ENCODE data around the gene FYN.

Gene FYN

GRCh38 chr6:111769365-111770152, 103.7 kb downstream of the FYN start:
- DNase-seq (ENCODE audit: low spot score): no peak

DNA sequence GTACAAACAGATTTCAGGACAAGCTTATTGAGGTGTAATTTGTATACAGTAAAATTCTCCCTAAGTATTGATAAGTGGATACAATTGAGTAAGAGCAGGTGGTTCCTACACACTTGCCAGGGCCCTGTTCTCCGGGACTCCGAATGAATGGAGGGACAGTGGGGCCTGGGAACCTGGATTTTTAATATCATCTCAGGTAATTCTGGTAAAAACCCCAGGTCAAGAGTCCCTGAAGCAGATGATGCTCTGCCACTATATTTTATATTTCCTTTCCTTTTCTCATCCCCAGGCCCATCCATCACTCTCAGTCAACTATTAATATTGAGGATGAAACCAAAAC, 104.9 kb downstream of the FYN start:
- no peak for DNase-seq (ENCODE audit: low spot score)

GRCh38 chr6:111767752-111768430, 105.4 kb downstream of the FYN start:
- no peak for DNase-seq (ENCODE audit: low spot score)

- no peak for DNase-seq (ENCODE audit: low spot score)
These were observed 106.9 kb downstream of the FYN start for GRCh38 chr6:111766201-111766857.

DNA sequence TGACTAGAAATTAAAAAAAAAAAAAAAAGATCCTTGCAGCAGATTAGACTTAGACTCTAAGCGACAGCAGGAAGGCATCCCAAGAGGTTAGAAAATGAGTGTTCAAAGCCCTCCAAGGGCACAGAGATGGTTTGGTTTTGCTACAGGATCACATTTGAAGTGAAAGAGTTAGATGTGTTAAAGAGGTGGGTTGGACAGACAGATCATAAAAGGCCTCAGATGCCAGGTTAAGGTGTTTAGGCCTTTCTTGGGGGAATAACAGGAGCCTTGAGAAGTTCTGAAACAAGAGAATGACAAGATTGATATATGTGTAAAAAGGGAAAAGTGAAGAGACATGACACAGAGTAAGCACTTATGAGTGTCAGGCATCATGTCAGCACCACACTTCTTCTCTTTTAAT, 107.5 kb downstream of the FYN start:
- DNase-seq (ENCODE audit: low spot score): no peak

GRCh38 chr6:111764238-111765175, 108.7 kb downstream of the FYN start:
- no peak for DNase-seq (ENCODE audit: low spot score)

GRCh38 chr6:111763381-111763780, 109.9 kb downstream of the FYN start:
- DNase-seq (ENCODE audit: low spot score): no peak

DNA sequence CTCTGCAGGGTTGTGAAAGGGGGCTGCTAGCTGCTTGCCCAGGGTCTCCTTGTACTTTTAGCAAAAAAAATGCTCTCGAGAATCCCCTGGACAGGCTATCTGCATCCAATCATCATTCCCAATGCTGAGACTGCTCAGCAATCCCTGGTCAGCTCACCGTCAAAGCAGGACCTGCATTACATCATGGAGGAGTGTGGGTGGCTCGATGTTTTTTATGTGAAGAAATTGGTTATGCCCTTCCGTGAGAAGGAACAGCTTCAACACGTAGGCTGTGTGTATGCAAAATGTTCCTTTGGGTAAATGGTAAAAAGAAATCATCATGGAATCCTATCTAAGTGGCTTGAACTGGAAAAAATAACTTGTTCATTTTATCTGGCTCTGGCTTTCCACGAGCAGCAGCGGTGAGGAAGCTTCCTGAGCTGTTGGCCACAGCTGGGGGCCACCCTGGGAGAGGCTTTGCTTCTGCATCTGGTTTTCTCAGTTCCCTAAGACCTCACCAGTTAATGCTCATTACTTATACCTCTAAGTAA, 111.4 kb downstream of the FYN start:
- DNase-seq (ENCODE audit: low spot score): no peak

- DNase-seq (ENCODE audit: low spot score): no peak
These were observed 112.0 kb downstream of the FYN start for GRCh38 chr6:111761212-111761611.

DNA sequence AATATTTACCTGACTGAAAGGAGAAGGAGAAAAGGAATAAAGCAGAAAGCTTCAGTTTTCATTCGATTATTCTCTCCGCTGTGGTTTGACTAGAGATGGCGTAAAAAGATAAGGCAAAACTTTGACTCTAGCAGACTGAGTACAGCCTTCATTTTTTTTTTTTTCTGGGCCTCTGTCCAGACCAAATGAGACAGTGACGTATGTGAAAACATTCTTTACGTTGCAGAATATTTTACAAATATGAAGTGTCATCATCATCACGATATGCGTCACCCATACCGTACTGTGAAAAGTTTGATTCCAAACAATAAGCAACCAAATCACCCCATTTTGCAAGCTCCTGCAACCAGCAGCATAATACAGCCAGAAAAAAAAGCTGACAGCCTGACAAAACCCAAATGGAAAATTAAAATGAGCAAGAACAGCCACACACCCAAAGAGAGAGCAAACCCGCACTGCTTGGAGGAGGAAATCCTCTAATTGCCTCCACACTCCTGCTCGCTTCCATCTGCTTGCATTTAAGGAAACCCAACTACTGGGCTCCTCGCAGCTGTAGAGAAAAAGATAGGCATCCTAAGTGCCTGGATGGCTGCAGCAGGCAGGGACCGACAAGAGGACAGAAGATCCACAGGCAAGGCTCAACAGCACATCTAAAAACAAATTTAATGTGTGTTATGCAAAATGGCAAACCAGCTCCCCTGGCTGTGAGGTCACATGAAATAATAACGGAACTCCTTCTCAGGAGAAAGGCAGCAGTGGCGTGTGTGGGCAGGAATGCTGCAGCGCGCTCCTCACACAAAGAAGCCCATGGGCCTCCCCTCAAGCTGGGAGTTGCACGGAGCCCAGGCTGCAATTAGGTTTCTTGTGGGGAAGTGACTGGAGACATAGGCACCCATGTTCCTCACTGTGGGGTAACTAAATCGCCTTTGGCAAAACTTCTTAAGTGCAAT, 113.1 kb downstream of the FYN start:
- no peak for DNase-seq (ENCODE audit: low spot score)

DNA sequence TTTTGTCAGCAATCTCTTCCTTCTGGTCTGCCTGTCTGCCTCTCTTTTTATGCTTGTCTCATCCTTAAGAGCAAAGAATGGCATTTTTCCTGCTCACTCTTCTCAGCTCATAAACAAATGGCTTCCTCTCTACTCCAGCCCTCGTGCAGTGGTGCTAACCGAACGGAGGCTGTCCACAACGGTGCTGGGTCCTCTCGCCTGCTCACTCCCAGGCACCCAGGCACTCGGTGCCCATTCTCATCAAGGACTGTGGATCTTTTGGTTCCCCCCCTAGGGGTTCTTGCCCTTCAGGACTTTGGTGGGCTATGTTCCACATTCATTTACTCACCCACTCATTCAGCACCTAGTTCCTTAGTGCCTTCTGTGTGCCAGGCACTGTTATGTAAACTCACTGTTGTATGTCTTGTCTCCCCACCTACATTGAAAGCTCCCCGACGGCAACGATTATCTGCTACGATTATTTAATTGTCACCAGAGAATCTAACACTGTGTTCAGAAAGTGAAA, 113.9 kb downstream of the FYN start:
- DNase-seq (ENCODE audit: low spot score): no peak

DNA sequence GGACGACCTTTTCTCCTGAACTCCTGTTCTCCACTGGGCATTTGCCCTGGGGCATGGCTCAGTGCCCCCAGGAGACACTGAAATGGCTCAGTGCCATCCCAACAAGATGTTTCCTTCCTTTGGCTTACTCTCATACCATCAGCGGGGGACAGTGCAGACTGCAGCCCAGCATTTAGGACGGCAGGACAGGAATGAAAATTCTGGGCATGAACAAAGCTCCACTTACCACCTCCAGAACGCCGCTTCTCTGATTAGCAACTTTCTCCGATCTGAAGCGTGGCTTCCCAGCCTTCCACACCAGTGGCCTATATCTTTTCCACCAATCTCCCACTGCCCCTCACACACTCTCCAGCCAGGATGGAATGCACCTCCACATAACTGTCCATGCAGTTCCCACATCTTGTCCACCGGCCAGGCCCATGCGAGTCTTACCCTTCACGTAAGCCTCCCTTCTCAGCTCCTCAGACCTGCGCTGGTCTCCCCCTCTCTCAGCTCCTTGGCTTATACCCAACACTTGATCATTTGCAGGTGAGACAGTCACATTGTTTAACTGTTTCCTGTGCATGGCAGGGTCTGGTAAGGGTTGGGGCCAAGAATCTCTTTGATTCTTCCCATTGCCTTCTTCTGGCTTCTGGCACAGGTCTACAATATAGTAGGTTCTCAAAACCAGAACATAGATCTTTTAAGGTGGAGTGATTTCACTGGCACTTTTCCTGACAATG, 114.5 kb downstream of the FYN start:
- DNase-seq (ENCODE audit: low spot score): no peak

GRCh38 chr6:111757342-111757741, 115.9 kb downstream of the FYN start:
- no peak for DNase-seq (ENCODE audit: low spot score)

- no peak for DNase-seq (ENCODE audit: low spot score)
These were observed 118.8 kb downstream of the FYN start for GRCh38 chr6:111754423-111754822.

DNA sequence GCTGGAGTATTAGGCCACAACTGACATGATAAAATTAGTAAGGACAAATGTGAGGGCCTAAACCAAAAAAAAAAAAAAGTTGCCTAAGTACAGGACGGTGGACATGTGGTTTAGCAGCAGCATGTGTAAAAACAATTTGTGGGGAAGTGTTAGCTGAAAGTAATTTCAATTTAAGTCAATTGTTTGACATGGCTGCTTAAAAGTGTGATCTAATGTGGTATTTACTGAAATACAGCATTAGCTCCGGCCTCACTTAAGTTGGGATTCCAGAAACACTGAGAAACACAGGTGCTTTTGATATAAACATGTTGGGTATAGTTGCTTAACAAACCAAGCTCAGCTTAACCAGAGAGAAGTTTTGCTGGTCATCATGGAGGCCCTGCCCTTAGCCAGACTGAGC, 119.7 kb downstream of the FYN start:
- DNase-seq (ENCODE audit: low spot score): no peak

- DNase-seq (ENCODE audit: low spot score): no peak
These were observed 120.8 kb downstream of the FYN start for GRCh38 chr6:111752476-111752875.

- DNase-seq (ENCODE audit: low spot score): no peak
These were observed 122.2 kb downstream of the FYN start for GRCh38 chr6:111750753-111751673.

- DNase-seq (ENCODE audit: low spot score): no peak
These were observed 123.1 kb downstream of the FYN start for GRCh38 chr6:111750153-111750552.

GRCh38 chr6:111748231-111748647, 125.0 kb downstream of the FYN start:
- no peak for DNase-seq (ENCODE audit: low spot score)

Data from HuH-7 (cell line).